GM18870 (cell line): Measurements from ENCODE around the gene SLAMF7.

Experiments used
- ATAC-seq: cut with Tn5 transposase; IDR thresholded peaks from one replicate; pipeline ENCODE4 v1.9.1; 2021; ENCODE audit warnings: moderate library complexity; ENCODE audit not compliant: unreplicated experiment

Gene SLAMF7

GRCh38 chr1:160800142-160800541 is 61.1 kb downstream of the SLAMF7 start:
- ATAC-seq, result no peak

GRCh38 chr1:160800645-160801408 is 61.8 kb downstream of the SLAMF7 start:
- ATAC-seq, result no peak

- no peak for ATAC-seq
Measured at GRCh38 chr1:160801836-160802580, 63.0 kb downstream of the SLAMF7 start.
